Measurements from ENCODE around the gene CATSPERB. TPM values are rescaled to one million over a fixed set of nuclear protein-coding genes. Genes with fewer than 3 reads are reported as not detected.
"Not testable (repeated sequence)": the region's sequence is repeated elsewhere in the genome, so short reads cannot be mapped to it uniquely, and the experiment has no call there.

CATSPERB gene
- total and polyA plus RNA-seq, 2 donors (not counting 1 experiment from before 2014, with no cell fraction given) = not detected

DNA sequence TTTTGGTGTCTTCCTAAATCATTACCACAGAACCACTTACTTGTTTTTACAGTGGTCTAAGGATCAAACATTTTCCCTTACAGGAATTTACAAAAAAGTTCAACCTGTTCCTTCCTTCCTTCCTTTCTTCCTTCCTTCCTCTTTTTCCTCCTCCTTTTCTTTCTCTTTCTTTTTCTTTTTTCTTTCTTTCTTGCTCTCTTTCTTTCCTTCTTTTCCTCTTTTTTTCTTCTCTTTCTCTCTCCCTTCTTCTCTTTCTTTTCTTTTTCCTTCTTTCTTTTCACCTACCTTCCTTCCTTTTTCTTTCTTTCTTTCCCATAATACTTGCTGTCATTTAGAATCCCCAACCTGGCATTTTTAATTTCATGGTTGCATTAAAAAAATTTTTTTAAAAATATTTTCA is 162.6 kb downstream of the CATSPERB start:
- H3K9ac ChIP-seq (ENCODE audit: insufficient read depth, low read length) = no peak overlapping the region
- no peak for DNase-seq (ENCODE audit: low read depth in 2 of 2)
- no peak overlapping the region for H3K4me2 ChIP-seq (ENCODE audit: extremely low read depth, insufficient read depth, low read length)
- H3K4me3 ChIP-seq (replicated peaks in 1 of 4; ENCODE audit: control extremely low read depth in 1 of 4, insufficient read depth in 1 of 4, low read depth in 3 of 4, low read length in 4 of 4) = no peak overlapping the region
- H3K36me3 ChIP-seq (ENCODE audit: control insufficient read depth, insufficient read depth, low read length) = no peaks in the 10 kb centered on the region
- H3K79me2 ChIP-seq (ENCODE audit: control insufficient read depth, insufficient read depth, low read length) = no peaks in the 10 kb centered on the region
- no peaks in the 10 kb centered on the region for H4K20me1 ChIP-seq (ENCODE audit: control insufficient read depth, extremely low read depth, insufficient read depth, low read length)
- no peaks in the 10 kb centered on the region for H3K9me3 ChIP-seq (ENCODE audit: control insufficient read depth, insufficient read depth, low read depth, low read length)
- H3K4me1 ChIP-seq (ENCODE audit: control insufficient read depth, extremely low read depth, insufficient read depth, low read length) = no peaks in the 10 kb centered on the region
- no peak overlapping the region for H2AFZ ChIP-seq (ENCODE audit: low read length)
- no peak overlapping the region for H3K27ac ChIP-seq (ENCODE audit: insufficient read depth, low read length)
- TF ChIP-seq, protein P1, sequence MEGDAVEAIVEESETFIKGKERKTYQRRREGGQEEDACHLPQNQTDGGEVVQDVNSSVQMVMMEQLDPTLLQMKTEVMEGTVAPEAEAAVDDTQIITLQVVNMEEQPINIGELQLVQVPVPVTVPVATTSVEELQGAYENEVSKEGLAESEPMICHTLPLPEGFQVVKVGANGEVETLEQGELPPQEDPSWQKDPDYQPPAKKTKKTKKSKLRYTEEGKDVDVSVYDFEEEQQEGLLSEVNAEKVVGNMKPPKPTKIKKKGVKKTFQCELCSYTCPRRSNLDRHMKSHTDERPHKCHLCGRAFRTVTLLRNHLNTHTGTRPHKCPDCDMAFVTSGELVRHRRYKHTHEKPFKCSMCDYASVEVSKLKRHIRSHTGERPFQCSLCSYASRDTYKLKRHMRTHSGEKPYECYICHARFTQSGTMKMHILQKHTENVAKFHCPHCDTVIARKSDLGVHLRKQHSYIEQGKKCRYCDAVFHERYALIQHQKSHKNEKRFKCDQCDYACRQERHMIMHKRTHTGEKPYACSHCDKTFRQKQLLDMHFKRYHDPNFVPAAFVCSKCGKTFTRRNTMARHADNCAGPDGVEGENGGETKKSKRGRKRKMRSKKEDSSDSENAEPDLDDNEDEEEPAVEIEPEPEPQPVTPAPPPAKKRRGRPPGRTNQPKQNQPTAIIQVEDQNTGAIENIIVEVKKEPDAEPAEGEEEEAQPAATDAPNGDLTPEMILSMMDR (conservative IDR thresholded peaks at IDR 0.05 in 1 of 2, IDR thresholded peaks at IDR 0.05 in 1 of 2; ENCODE audit: low read depth in 1 of 2, low read length in 2 of 2) = no peak
- no peak for TF ChIP-seq EZH2 (IDR thresholded peaks at IDR 0.05; ENCODE audit: low read length, missing control alignments)
- H3K27me3 ChIP-seq (ENCODE audit: control insufficient read depth, insufficient read depth, low read length) = no peaks in the 10 kb centered on the region

DNA sequence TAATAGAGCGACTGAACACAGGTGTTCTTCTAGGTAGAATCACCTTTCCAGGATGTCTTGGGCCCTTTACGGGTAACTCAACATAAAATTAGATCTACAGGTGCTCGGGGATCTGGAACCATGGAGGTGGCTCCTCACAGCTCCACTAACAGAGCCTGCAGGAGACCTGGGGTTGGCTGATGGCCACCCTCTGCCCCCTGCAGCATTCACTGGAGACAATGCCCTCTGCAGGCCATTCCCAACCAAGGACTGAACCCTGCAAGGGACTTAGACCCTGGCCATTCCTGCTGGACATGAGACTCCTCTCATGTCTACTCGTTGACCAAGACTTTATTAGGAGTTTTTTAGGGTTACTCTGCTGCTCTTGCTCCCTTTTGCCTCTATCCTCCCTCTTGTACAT is 163.3 kb downstream of the CATSPERB start:
- no peaks in the 10 kb centered on the region for H3K4me1 ChIP-seq (ENCODE audit: control insufficient read depth, extremely low read depth, insufficient read depth, low read length)
- no peak overlapping the region for H2AFZ ChIP-seq (ENCODE audit: low read length)
- H3K4me3 ChIP-seq (replicated peaks in 1 of 4; ENCODE audit: control extremely low read depth in 1 of 4, insufficient read depth in 1 of 4, low read depth in 3 of 4, low read length in 4 of 4) = no peak overlapping the region
- H3K79me2 ChIP-seq (ENCODE audit: control insufficient read depth, insufficient read depth, low read length) = no peaks in the 10 kb centered on the region
- H3K27me3 ChIP-seq (ENCODE audit: control insufficient read depth, insufficient read depth, low read length) = no peaks in the 10 kb centered on the region
- H3K27ac ChIP-seq (ENCODE audit: insufficient read depth, low read length) = no peak overlapping the region
- H4K20me1 ChIP-seq (ENCODE audit: control insufficient read depth, extremely low read depth, insufficient read depth, low read length) = no peaks in the 10 kb centered on the region
- no peak overlapping the region for H3K9ac ChIP-seq (ENCODE audit: insufficient read depth, low read length)
- DNase-seq (ENCODE audit: low read depth in 2 of 2) = no peak
- H3K4me2 ChIP-seq (ENCODE audit: extremely low read depth, insufficient read depth, low read length) = no peak overlapping the region
- no peaks in the 10 kb centered on the region for H3K9me3 ChIP-seq (ENCODE audit: control insufficient read depth, insufficient read depth, low read depth, low read length)
- H3K36me3 ChIP-seq (ENCODE audit: control insufficient read depth, insufficient read depth, low read length) = no peaks in the 10 kb centered on the region
- TF ChIP-seq, protein P1 (conservative IDR thresholded peaks at IDR 0.05 in 1 of 2, IDR thresholded peaks at IDR 0.05 in 1 of 2; ENCODE audit: low read depth in 1 of 2, low read length in 2 of 2) = no peak
- no peak for TF ChIP-seq EZH2 (IDR thresholded peaks at IDR 0.05; ENCODE audit: low read length, missing control alignments)

DNA sequence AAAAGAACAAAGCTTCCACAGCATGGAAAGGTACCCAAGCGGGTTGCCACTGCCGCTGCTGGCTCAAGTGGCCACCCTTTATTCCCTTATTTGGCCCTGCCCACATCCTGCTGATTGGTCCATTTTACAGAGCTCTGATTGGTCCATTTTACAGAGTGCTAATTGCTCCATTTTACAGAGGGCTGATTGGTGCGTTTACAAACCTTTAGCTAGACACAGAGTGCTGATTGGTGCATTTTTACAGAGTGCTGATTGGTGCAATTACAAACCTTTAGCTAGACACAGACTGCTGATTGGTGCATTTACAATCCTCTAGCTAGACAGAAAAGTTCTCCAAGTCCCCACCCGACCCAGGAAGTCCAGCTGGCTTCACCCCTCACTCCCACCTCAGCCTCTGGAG is 164.1 kb downstream of the CATSPERB start:
- H3K9ac ChIP-seq (ENCODE audit: insufficient read depth, low read length); H3K4me1 ChIP-seq (ENCODE audit: control insufficient read depth, extremely low read depth, insufficient read depth, low read length); H3K9me3 ChIP-seq (ENCODE audit: control insufficient read depth, insufficient read depth, low read depth, low read length); H3K36me3 ChIP-seq (ENCODE audit: control insufficient read depth, insufficient read depth, low read length); H3K79me2 ChIP-seq (ENCODE audit: control insufficient read depth, insufficient read depth, low read length); H3K4me3 ChIP-seq (replicated peaks in 1 of 4; ENCODE audit: control extremely low read depth in 1 of 4, insufficient read depth in 1 of 4, low read depth in 3 of 4, low read length in 4 of 4); H3K27me3 ChIP-seq (ENCODE audit: control insufficient read depth, insufficient read depth, low read length); H4K20me1 ChIP-seq (ENCODE audit: control insufficient read depth, extremely low read depth, insufficient read depth, low read length); H3K4me2 ChIP-seq (ENCODE audit: extremely low read depth, insufficient read depth, low read length); H3K27ac ChIP-seq (ENCODE audit: insufficient read depth, low read length); DNase-seq (ENCODE audit: low read depth in 2 of 2); H2AFZ ChIP-seq (ENCODE audit: low read length): not testable (repeated sequence)
